Muscle layer of colon (tissue), 2 donors: ENCODE measurements around the gene XRCC4.

Source experiments
- H3K27ac ChIP-seq: one replicate; pipeline ENCODE4 v1.7.0; 2013; ENCODE audit warnings: low read depth, mild to moderate bottlenecking, low read length, moderate library complexity
- H3K27me3 ChIP-seq, 2 donors: one replicate each; pipeline ENCODE4 v1.7.0; 2013; ENCODE audit warnings: low read length in 2 of 2, mild to moderate bottlenecking in 2 of 2; ENCODE audit not compliant: insufficient read depth in 2 of 2, control insufficient read depth in 1 of 2
- H3K36me3 ChIP-seq: one replicate; pipeline ENCODE4 v1.7.0; 2013; ENCODE audit warnings: mild to moderate bottlenecking, low read length; ENCODE audit not compliant: insufficient read depth
- H3K4me1 ChIP-seq: one replicate; pipeline ENCODE4 v1.7.0; 2013; ENCODE audit warnings: mild to moderate bottlenecking, low read length; ENCODE audit not compliant: insufficient read depth
- H3K4me3 ChIP-seq, 2 donors: one replicate each; pipeline ENCODE4 v1.7.0; 2013; ENCODE audit warnings: low read length in 2 of 2, low read depth in 1 of 2, mild to moderate bottlenecking in 1 of 2, moderate library complexity in 1 of 2
- H3K9ac ChIP-seq: one replicate; pipeline ENCODE4 v1.7.0; 2013; ENCODE audit warnings: low read length
- H3K9me3 ChIP-seq: one replicate; pipeline ENCODE4 v1.7.0; 2013; ENCODE audit warnings: mild to moderate bottlenecking, low read length
- donor health status: abdominal sarcoma.
- donor health status: Adenocarcinoma of cecum.

The XRCC4 gene

GRCh38 chr5:83357621-83358231, 280.4 kb downstream of the XRCC4 start:
- no peaks in the 10 kb centered on the region for H3K9me3 ChIP-seq
- no peak overlapping the region for H3K9ac ChIP-seq
- no peak overlapping the region for H3K4me3 ChIP-seq
- H3K4me1 ChIP-seq = no peaks in the 10 kb centered on the region
- no peaks in the 10 kb centered on the region for H3K36me3 ChIP-seq
- H3K27me3 ChIP-seq = no peaks in the 10 kb centered on the region
- no peak overlapping the region for H3K27ac ChIP-seq

GRCh38 chr5:83360573-83360972, 283.2 kb downstream of the XRCC4 start:
- H3K36me3 ChIP-seq = no peaks in the 10 kb centered on the region
- no peaks in the 10 kb centered on the region for H3K27me3 ChIP-seq
- no peak overlapping the region for H3K27ac ChIP-seq
- no peaks in the 10 kb centered on the region for H3K4me1 ChIP-seq
- no peak overlapping the region for H3K4me3 ChIP-seq
- H3K9ac ChIP-seq = no peak overlapping the region
- H3K9me3 ChIP-seq = no peaks in the 10 kb centered on the region

GRCh38 chr5:83362526-83362925, 285.2 kb downstream of the XRCC4 start:
- Histone ChIP-seq H3K4me3 (no peak overlapping the region), H3K27ac (no peak overlapping the region), H3K9ac (no peak overlapping the region), H3K36me3 (no peaks in the 10 kb centered on the region), H3K9me3 (no peaks in the 10 kb centered on the region), H3K27me3 (no peaks in the 10 kb centered on the region), H3K4me1 (no peaks in the 10 kb centered on the region)

GRCh38 chr5:83363111-83363885, 286.0 kb downstream of the XRCC4 start:
- Histone ChIP-seq H3K9ac (no peak overlapping the region), H3K4me3 (no peak overlapping the region), H3K9me3 (no peaks in the 10 kb centered on the region), H3K4me1 (no peaks in the 10 kb centered on the region), H3K27ac (no peak overlapping the region), H3K27me3 (no peaks in the 10 kb centered on the region), H3K36me3 (no peaks in the 10 kb centered on the region)

- Histone ChIP-seq H3K27me3 (no peaks in the 10 kb centered on the region), H3K4me3 (no peak overlapping the region), H3K9me3 (no peaks in the 10 kb centered on the region), H3K9ac (no peak overlapping the region), H3K36me3 (no peaks in the 10 kb centered on the region), H3K4me1 (no peaks in the 10 kb centered on the region), H3K27ac (no peak overlapping the region)
These were observed 286.5 kb downstream of the XRCC4 start for GRCh38 chr5:83363886-83364275.

- Histone ChIP-seq H3K9ac (no peak overlapping the region), H3K9me3 (no peaks in the 10 kb centered on the region), H3K4me1 (no peaks in the 10 kb centered on the region), H3K36me3 (no peaks in the 10 kb centered on the region), H3K4me3 (no peak overlapping the region), H3K27me3 (no peaks in the 10 kb centered on the region), H3K27ac (no peak overlapping the region)
These were observed 287.3 kb downstream of the XRCC4 start for GRCh38 chr5:83364312-83365299.

- no peaks in the 10 kb centered on the region for H3K36me3 ChIP-seq
- no peak overlapping the region for H3K27ac ChIP-seq
- H3K9me3 ChIP-seq = no peaks in the 10 kb centered on the region
- no peak overlapping the region for H3K4me3 ChIP-seq
- no peaks in the 10 kb centered on the region for H3K4me1 ChIP-seq
- no peak overlapping the region for H3K9ac ChIP-seq
- no peaks in the 10 kb centered on the region for H3K27me3 ChIP-seq
These were observed 291.0 kb downstream of the XRCC4 start for GRCh38 chr5:83368319-83368718.

- H3K4me3 ChIP-seq = no peak overlapping the region
- H3K4me1 ChIP-seq = no peaks in the 10 kb centered on the region
- no peak overlapping the region for H3K27ac ChIP-seq
- H3K9ac ChIP-seq = no peak overlapping the region
- H3K36me3 ChIP-seq = no peaks in the 10 kb centered on the region
- no peaks in the 10 kb centered on the region for H3K27me3 ChIP-seq
- no peaks in the 10 kb centered on the region for H3K9me3 ChIP-seq
These were observed 291.5 kb downstream of the XRCC4 start for GRCh38 chr5:83368835-83369234.

GRCh38 chr5:83370957-83371356, 293.6 kb downstream of the XRCC4 start:
- no peaks in the 10 kb centered on the region for H3K27me3 ChIP-seq
- H3K4me1 ChIP-seq = no peaks in the 10 kb centered on the region
- no peaks in the 10 kb centered on the region for H3K36me3 ChIP-seq

GRCh38 chr5:83371726-83372125, 294.4 kb downstream of the XRCC4 start:
- Histone ChIP-seq H3K9ac (no peak overlapping the region), H3K4me1 (no peaks in the 10 kb centered on the region), H3K27me3 (no peaks in the 10 kb centered on the region), H3K36me3 (no peaks in the 10 kb centered on the region), H3K4me3 (no peak overlapping the region), H3K27ac (no peak overlapping the region), H3K9me3 (no peaks in the 10 kb centered on the region)

More at GRCh38 chr5:83370957-83371356, 293.6 kb downstream of the XRCC4 start:
- no peak overlapping the region for H3K4me3 ChIP-seq
- H3K9me3 ChIP-seq = no peaks in the 10 kb centered on the region
- H3K27ac ChIP-seq = no peak overlapping the region
- no peak overlapping the region for H3K9ac ChIP-seq

GRCh38 chr5:83374547-83374946, 297.2 kb downstream of the XRCC4 start:
- no peaks in the 10 kb centered on the region for H3K4me1 ChIP-seq
- H3K27ac ChIP-seq = no peak overlapping the region
- no peak overlapping the region for H3K9ac ChIP-seq
- H3K4me3 ChIP-seq = no peak overlapping the region
- no peaks in the 10 kb centered on the region for H3K9me3 ChIP-seq
- H3K36me3 ChIP-seq = no peaks in the 10 kb centered on the region
- no peaks in the 10 kb centered on the region for H3K27me3 ChIP-seq
